Osteocyte (in vitro differentiated cells): ENCODE results near the gene TFF2. TPM values are rescaled to one million over a fixed set of nuclear protein-coding genes. Genes with fewer than 3 reads are reported as not detected.

Experiments used
- DNase-seq: peaks from one replicate; pipeline ENCODE4 v3.0.0; 2021; ENCODE audit warnings: mixed read lengths; ENCODE audit not compliant: unreplicated experiment; ENCODE audit errors: extremely low spot score
- H3K27ac Mint-ChIP-seq: one replicate; pipeline ENCODE4 v1.8.0; 2021; ENCODE audit warnings: mild to moderate bottlenecking, mixed read lengths; ENCODE audit not compliant: unreplicated experiment
- H3K27me3 Mint-ChIP-seq: one replicate; pipeline ENCODE4 v1.8.0; 2021; ENCODE audit warnings: mixed read lengths; ENCODE audit not compliant: unreplicated experiment
- H3K36me3 Mint-ChIP-seq: one replicate; pipeline ENCODE4 v1.8.0; 2021; ENCODE audit warnings: mixed read lengths; ENCODE audit not compliant: unreplicated experiment
- H3K4me1 Mint-ChIP-seq: one replicate; pipeline ENCODE4 v1.8.0; 2021; ENCODE audit warnings: mixed read lengths; ENCODE audit not compliant: unreplicated experiment
- H3K4me3 Mint-ChIP-seq: one replicate; pipeline ENCODE4 v1.8.0; 2021; ENCODE audit warnings: mild to moderate bottlenecking, moderate library complexity, mixed read lengths; ENCODE audit not compliant: unreplicated experiment
- H3K9me3 Mint-ChIP-seq: one replicate; pipeline ENCODE4 v1.8.0; 2021; ENCODE audit warnings: mixed read lengths; ENCODE audit not compliant: unreplicated experiment
- CTCF ChIP-seq: fragments of 200-600 bp; sonication (generic); IDR thresholded peaks from 2 replicates; pipeline ENCODE4 v1.5.0; 2021; ENCODE audit warnings: antibody characterized with exemption, mild to moderate bottlenecking, moderate library complexity
- total RNA-seq: library from RNA; stranded (reverse); gene quantifications from 2 replicates; pipeline ENCODE4 v1.2.1, GENCODE V29; 2021

TFF2 gene
- total RNA-seq, 1 donor from 2014 or later = not detected

DNA sequence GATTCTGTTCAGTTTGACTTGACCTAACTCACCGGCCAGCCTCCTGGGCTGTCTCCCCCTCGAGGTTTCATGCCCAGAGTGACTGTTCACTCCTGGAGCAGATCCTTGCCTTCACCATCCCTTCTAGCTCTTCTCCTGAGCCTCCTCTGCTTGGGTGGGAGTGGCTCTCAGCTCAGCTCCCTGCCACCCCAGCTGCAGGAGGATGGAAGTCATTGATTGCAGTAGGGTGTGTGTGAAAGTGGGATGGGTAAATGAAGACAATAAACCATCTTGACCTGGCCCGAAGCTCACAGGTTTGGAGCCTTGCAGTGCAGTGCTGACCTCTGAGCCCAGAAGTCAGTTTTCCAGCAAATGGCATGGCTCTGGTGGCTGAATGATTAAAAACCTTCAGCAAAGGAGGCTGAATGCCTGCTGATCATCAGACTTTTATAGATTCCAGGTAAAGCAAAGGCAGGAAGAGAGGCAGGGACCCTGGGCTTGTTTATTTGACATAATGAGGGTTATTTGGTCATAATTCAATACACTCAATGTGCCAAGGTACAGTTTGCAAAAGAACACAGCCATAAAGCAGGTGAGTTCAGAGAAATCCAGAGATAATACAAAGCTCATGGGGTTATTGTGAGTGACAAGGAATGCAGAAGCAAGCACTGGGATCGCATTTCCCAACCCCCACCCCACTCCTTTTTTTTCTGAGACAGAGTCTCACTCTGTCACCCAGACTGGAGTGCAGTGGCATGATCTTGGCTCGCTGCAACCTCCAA is 18.1 kb downstream of the TFF2 start:
- DNase-seq = peak; percentile 63
- Mint-ChIP-seq H3K9me3 (peaks cover 17% of the 10 kb centered on the region), H3K4me1 (peaks cover under 1% of the 10 kb centered on the region), H3K4me3 (no peak overlapping the region), H3K27ac (no peak overlapping the region), H3K27me3 (peaks cover 73% of the 10 kb centered on the region), H3K36me3 (peaks cover 3% of the 10 kb centered on the region)
- TF ChIP-seq CTCF = no peak

- no peak for DNase-seq
- peaks cover 3% of the 10 kb centered on the region for H3K36me3 Mint-ChIP-seq
- peaks cover 17% of the 10 kb centered on the region for H3K9me3 Mint-ChIP-seq
- peaks cover 73% of the 10 kb centered on the region for H3K27me3 Mint-ChIP-seq
- no peaks in the 10 kb centered on the region for H3K4me1 Mint-ChIP-seq
- no peak overlapping the region for H3K27ac Mint-ChIP-seq
- no peak overlapping the region for H3K4me3 Mint-ChIP-seq
- no peak for TF ChIP-seq CTCF
Measured at GRCh38 chr21:42331660-42332059, 19.1 kb downstream of the TFF2 start.

DNA sequence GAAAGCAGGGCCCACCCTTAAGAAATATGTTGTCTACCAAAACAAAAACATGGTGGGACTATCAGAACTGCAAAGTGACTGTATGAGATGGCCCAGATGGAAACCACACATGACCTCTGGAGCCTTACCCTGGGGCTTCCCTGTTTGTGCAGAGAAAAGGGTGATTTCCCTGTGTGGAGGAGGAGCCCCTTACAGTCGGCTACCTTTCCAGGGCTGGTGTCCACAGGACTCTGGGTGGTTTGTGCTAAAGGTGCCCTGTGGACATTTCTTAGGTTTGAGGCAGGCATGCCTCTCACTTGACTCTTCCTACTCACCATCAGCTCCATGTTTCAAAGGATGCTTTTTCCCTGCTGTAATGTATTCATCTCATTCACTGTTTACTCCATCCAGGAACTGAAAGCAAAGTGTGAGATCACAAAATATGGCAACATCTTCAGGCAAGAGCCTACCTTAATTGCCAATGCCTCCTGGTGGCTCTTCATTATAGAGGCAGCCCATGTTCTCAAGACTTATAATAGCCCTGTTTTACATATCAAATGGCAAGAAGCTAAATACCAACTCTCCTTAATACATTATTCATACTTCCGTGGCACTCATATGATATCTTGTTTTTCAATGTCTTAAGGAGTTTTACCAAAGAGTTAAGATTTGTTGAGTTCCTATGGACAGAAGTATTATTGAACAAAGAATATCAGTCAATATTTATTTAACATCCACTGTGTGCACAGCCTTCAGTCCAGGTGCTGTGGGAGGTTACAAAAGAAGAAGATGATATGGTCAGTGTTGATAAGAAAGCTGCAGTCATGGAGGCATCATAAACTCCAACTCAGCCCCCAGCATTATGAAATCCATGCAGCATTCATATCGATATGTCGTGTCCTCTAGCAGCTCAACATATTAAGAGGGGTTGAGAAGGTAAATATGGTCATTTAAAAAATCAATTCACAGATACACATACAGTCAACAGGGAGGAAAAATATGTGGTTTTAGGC is 20.1 kb downstream of the TFF2 start:
- peaks cover 3% of the 10 kb centered on the region for H3K36me3 Mint-ChIP-seq
- H3K9me3 Mint-ChIP-seq = peaks cover 18% of the 10 kb centered on the region
- H3K4me1 Mint-ChIP-seq = peaks cover under 1% of the 10 kb centered on the region
- peak; percentile 4 for DNase-seq
- no peak for TF ChIP-seq CTCF
- peaks cover 69% of the 10 kb centered on the region for H3K27me3 Mint-ChIP-seq
- no peak overlapping the region for H3K4me3 Mint-ChIP-seq
- no peak overlapping the region for H3K27ac Mint-ChIP-seq

DNA sequence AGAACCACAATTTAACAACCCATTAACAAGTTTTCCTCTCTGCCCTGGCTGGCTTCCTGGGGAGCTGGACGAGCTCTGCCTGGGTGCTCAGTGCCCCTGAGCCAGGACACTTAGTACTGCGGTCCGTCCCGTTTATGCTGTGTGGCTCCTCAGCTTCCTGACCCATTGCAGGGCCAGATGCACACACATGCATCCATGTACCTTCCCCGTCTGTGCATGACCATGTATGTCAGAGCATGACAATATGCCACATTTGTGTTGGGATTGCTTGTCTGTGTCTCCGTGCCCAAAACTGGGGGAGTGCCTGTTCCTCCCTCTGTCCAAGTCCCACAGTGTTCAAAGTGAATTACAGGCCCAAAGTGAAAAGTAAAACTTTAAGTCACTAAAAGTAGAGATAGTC is 25.9 kb downstream of the TFF2 start:
- Mint-ChIP-seq H3K27ac (peak overlapping the region; percentile 8), H3K4me3 (no peak overlapping the region), H3K36me3 (no peaks in the 10 kb centered on the region), H3K4me1 (peaks cover 9% of the 10 kb centered on the region), H3K9me3 (peaks cover 3% of the 10 kb centered on the region), H3K27me3 (peaks cover 61% of the 10 kb centered on the region)
- peak; percentile 57 for DNase-seq
- TF ChIP-seq CTCF = no peak

- no peak for TF ChIP-seq CTCF
- Mint-ChIP-seq H3K9me3 (peaks cover 3% of the 10 kb centered on the region), H3K27me3 (peaks cover 36% of the 10 kb centered on the region), H3K4me1 (peaks cover 11% of the 10 kb centered on the region), H3K36me3 (no peaks in the 10 kb centered on the region), H3K4me3 (no peak overlapping the region), H3K27ac (no peak overlapping the region)
- DNase-seq = peak; percentile 69
Measured at GRCh38 chr21:42321845-42322244, 28.9 kb downstream of the TFF2 start.
